NCI-H2029 (cell line): ENCODE measurements around the gene ERCC2.
A peak's percentile ranks its signal among the peaks of the same experiment; 100 is the strongest.
"Not testable (repeated sequence)": the region's sequence is repeated elsewhere in the genome, so short reads cannot be mapped to it uniquely, and the experiment has no call there.

Source experiments
- DNase-seq: peaks from one replicate; lab custom pipeline; 2025; lab: John Stamatoyannopoulos, UW

The ERCC2 gene

DNA sequence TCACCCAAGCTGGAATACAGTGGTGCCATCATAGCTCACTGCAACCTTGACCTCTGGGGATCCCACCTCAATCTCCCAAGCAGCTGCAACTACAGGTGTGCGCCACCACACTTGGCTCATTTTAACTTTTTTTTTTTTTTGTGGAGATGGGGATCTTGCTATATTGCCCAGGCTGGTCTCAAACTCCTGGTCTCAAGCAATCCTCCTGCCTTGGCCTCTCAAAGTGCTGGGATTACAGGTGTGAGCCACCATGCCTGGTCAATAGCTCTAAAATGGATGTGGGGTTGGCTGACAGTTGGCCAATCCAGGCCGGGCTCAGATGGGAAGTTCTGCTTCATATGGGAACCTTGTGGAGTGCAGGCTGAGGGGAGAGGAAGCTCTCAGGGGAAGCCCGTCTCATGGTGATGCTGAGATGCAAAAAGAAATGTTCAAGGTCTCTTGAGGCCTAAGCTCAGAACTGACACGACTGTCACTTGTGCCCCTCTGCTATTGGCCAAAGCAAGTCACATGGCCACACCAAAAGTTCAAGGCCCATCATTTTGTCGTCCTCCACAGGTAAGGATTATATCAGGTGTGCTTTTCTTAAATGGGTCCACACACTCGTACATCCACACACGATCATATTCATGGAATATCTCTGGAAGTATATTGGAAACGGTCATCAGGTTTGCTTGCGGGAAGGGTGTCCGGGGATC, 36.6 kb downstream of the ERCC2 start:
- no peak for DNase-seq

DNA sequence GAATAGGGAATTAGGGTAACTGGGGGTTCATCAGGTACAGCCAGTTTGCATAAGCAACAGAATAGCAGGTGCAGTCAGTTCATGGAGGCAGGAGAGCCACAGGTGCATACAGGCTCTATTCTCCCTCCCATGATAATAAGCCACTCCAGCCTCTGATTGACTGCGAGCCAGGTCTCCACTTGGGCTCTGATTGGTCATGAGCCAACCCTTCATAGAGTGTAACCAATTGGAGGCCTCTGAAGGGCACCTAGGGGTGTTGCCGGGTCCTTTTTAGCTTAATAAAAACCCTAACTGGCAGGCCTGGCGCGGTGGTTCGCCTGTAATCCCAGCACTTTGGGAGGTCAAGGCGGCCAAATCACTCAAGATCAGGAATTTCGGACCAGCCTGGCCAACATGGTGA, 39.0 kb downstream of the ERCC2 start:
- peak; percentile 27 for DNase-seq

DNA sequence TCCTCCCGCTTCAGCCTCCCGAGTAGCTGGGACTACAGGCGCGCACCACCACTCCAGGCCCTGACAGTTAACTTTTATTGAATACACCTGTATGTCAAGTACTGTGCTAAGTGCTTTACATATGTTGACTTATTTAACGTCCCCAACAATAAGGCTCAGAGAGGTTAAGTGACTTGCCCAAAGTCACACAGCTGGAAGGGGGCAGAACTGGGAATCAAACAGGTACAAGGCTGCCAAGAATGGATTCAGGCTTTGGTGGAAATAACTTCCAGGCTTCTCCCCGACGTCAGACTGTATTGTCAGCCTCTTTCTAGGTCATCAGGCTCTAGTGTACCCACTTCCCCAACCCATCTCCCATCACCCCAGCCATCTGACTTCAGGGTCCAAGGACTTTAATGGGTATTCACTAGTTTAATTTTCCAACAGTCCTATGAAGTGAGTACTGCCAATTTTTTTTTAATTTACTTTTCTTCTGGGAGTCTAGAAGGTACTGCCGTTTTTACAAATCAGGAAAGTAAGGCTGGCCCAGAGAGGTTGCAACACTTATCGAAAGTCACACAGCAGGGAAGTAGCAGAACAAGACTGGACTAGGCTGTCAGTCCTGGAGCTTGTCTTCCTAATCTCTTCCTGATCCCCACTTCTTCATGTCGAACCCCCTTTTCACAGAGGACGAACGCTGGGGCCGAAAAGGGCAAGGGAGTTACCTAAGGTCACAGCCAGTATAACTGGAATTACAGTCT, 42.8 kb downstream of the ERCC2 start:
- no peak for DNase-seq

DNA sequence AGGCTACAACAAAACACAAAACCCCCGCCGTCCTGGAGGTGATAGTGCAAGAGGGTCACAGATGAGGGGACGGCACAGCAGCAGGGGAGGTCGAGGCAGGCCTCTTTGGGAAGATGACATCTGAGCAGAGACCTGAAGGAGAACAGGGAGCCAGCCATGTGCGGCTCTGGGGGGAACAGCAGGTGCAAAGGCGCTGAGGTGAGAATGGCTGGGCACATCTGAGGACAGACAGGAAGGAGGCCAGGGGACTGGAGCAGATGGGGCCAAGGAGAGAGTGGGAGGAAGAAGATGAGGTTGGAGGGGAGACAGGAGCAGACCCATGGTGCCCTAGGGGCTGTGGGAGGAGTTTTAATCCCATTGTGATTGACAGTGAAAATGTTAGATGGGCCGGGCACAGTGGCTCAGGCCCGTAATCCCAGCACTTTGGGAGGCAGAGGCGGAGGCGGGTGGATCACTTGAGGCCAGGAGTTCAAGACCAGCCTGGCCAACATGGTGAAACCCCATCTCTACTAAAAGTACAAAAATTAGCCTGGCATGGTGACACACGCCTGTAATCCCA, 45.9 kb downstream of the ERCC2 start:
- no peak for DNase-seq

DNA sequence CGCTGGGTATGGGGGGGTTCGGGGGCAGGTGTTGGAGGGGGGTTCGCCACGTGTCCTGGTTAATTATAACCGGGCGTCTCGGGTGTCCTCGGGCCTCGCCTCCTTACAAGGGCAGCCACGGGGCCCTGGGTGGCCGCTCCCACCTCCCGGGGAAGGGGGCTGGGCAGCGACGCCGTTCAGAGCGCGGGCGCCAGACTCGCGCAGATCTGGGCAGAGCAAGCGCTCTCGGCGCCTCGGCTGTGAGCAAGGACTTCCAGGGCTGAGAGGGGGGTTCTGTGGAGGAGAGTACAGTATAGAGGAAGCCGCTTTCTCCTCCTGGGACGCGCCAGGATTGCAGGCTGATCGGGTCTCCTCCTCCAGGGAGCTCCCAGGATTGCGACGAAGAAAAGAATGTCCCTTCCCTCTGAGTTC, 46.7 kb downstream of the ERCC2 start:
- DNase-seq, result no peak

DNA sequence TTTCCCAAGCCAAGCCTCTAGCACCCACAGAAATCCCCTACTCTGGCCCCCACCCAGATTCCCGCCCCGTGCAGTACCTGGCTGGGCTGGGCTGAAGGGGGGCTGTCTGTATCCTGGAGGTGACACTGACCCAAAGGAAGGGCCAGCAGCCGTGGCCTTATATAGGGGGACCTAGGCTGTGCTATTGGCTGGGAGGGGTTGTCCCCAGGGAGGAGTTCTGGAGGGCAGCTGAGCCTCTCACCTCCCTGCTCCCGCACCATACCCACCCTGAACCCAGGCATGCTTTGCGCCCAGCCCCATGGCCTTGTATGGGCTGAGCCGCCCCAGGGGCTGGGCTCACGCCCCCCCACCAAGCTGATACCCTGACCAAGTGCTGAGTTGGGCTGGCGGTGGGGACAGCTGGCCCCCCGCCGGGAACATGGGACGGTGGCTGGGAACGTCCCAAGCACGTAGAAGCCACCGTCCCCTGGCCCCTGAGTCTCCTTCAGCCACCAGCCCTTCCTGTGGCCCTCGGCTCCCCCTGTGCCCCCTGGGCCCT, 47.6 kb downstream of the ERCC2 start, which contains the start of gene CKM:
CKM (minus strand) TSS at position 132 of the 538 bp plus-strand sequence. CDS start 3,162 bp downstream, outside the sequence.
- DNase-seq, result no peak

DNA sequence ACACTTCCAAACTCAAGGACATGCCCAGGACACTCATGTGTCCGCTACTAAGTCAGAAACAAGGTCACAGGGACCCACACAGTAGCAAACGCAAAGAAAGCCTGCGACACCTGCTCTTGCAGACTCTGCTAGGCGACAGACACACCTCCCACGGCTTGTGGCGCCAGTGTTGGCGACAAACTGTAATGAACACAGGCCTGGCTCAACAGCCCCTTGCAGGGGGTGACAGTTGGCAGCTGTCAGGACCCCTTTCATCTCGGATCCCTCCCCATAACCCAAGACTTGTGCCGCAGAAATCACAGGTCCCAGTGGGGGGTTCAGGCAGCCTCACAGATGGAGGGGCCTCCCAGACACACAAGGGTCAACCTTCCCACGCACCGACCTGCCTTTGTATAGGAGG, 48.1 kb downstream of the ERCC2 start:
- DNase-seq, result no peak

DNA sequence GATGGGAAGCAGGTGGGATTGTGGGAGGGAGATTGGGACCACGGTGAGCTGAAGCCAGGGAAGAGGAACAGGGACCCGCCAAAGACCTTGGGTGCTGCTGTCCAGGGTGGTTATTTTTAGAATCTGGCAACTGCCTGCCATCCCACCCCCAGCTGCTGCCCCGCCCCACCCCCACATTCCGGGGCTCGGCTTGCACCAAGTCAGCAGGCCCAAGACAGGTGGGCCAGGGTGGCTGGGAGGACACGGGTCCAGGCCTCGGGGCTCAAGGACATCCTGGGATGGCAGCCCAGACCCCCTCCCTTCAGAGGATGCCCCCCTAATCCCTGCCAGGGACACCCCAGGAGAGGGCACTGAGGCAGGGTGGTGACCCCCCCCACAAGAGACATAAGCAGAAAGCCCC, 48.5 kb downstream of the ERCC2 start:
- DNase-seq, result no peak

DNA sequence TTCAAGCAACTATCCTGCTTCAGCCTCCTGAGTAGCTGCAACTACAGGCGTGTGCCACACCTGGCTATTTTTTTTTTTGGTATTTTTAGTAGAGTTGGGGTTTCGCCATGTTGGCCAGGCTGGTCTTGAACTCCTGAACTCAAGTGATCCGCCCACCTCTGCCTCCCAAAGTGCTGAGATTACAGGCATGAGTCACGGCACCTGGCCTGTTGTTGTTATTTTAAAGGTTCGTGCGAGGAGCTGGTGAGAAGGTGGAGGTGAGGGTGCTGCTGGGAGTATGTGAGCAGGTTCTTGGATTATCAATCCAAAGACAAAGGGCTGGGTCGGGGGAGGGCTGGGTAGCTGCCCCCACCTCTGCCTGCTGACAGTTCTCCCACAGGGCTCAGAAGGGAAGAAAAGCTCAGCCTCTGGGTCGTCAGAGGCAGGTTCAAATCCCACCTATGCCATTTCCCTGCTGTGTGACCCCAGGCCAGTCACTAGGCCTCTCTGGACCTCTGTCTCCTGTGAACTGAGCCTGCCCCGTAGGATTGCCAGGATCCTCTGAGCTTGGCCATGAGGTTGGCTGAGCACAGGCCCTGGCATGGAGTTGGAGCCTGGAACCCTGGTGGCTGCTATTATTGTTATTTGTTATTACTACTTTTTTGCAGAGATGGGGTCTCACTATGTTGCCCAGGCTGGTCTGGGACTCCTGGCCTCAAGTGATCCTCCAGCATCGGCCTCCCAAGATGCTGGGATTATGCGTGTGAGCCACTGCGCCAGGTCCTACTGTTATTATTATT, 49.2 kb downstream of the ERCC2 start:
- DNase-seq, result no peak

DNA sequence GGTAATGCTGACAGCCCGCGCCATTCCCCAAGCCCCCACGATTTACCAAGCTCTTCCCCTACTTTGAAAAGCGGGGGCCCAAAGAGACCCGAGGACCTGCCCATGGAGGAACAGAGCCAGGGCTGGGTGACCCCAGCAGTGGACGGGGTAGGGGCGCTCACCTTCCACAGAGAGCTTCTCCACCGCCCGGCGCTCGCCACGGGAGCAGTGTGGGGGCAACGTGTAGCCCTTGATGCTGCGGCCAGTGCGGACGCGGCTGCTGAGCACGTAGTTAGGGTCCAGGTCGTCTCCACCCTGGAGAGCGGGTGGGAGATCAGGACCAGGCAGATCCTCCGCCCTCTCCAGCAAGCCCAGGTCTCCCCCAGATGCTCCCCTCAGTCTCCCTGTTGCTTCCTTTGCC, 55.1 kb downstream of the ERCC2 start:
- DNase-seq, result no peak

DNA sequence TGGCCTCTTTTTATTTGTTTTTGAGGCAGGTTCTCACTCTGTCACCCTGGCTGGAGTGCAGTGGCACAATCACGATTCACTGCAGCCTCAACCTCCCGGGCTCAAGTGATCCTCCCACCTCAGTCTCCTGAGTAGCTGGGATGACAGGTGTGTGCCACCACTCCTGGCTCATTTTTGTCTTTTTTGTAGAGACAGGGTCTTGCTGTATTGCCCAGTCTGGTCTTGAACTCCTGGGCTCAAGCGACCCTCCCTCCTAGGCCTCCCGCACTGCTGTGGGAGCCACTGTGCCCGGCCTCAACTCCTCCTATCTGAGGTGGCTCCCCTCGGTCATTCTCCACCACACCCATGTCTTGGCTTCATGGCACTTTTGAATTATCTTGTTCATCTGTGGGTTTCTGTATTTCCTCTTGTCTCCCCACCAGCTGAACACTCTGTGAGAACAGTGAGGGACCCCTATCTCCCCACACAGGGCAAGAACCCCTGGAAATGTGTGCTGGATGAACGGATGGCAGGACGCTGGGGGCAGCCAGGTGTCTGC, 55.6 kb downstream of the ERCC2 start:
- no peak for DNase-seq

DNA sequence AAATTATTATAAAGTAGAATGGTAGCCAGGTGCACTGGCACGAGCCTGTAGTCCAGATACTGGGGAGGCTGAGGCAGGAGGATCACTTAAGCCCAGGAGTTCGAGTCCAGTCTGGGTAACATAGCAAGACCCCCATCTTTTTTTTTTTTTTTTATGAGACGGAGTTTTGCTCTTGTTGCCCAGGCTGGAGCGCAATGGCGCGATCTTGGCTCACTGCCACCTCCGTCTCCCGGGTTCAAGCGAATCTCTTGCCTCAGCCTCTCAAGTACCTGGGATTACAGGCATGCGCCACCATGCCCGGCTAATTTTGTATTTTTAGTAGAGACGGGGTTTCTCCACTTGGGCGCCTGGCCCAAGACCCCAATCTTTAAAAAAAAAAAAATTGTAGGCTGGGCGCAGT, 58.1 kb downstream of the ERCC2 start:
- DNase-seq, result not testable (repeated sequence)

DNA sequence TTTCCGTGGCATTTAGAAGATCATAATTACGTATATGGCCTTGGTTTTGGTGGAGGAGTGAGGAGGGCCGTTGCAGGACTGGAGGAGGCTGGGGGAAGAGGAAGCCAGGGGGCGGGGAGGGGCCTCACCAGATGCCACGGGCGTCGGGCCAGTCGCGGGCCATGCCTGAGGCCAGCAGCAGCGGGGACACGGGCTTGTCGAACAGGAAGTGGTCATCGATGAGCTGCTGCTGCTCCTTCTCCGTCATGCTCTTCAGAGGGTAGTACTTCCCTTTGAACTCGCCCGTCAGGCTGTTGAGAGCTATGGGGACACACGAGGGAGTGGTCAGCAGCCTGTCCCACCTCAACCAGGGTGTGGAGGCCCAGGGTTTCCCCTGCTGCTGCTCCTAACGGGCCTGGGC, 58.8 kb downstream of the ERCC2 start:
- no peak for DNase-seq

DNA sequence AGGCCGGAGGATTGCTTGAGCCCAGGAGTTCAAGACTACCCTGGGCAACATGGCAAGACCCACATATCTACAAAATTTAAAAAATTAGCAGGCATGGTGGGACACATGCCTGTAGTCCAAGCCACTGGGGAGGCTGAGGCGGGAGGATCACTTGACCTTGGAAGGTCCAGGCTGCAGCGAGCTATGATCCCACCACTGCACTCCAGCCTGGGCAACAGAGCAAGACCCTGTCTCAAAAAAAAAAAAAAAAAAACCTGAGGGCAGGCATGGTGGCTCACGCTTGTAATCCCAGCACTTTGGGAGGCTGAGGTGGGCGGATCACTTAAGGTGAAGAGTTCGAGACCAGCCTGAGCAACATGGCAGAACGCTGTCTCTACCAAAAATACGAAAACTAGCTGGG, 61.1 kb downstream of the ERCC2 start:
- DNase-seq, result not testable (repeated sequence)

DNA sequence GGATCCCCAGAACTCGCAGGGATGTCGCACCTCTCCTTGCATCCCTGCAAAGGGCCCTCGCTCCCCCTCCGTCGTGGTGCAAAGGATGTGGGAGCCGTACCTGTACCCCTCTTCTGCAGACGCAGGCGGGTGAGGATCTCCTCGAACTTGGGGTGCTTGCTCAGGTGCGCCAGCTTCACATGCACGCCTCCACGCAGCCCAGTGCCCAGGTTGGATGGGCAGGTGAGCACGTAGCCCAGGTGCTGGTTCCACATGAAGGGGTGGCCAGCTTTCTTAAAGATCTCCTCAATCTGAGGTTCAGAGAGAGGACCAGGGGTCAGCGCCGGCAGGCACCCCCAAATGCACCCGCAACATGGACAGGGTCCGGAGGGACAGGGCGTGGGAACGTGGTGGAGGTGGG, 63.0 kb downstream of the ERCC2 start:
- DNase-seq, result no peak

DNA sequence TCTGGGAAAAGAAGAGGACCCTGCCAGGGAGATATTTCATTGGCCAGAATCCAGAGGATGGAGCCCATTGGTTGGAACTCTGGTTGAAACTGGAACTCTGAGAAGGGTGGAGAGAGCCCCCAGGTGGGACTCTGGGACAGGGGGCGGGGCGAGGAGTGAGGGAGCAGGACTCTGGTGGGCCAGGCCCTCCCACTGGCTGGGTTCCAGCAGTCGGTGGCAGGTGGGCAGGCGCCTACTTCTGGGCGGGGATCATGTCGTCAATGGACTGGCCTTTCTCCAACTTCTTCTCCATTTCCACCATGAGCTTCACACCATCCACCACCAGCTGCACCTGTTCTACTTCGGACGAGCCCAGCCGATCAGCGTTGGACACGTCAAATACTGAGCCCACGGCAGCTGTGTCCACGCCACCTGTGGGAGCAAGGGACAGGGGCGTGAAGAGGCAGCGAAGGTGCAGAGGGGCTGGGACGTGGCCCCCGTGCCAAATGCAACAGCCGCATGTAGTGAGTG, 63.8 kb downstream of the ERCC2 start:
- DNase-seq, result peak; percentile 93

DNA sequence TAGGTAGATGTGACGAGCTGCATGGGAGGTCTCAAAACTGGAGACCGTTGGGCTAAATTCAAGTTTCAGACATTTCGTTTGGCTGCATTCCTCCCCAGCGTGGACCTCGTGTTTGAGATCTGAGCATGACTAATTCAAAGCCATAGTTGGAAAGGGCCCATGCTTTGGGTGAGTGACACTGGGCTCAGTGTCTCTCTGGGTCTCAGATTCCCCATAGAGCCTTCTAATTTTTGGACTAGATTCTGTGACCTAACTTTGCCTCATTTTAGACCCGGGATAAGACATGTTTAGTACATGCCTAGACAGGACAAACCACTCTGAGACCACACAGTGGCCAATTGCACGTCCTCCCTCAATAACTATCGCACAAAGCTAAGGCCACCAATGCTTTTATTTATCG, 64.3 kb downstream of the ERCC2 start:
- DNase-seq, result no peak

DNA sequence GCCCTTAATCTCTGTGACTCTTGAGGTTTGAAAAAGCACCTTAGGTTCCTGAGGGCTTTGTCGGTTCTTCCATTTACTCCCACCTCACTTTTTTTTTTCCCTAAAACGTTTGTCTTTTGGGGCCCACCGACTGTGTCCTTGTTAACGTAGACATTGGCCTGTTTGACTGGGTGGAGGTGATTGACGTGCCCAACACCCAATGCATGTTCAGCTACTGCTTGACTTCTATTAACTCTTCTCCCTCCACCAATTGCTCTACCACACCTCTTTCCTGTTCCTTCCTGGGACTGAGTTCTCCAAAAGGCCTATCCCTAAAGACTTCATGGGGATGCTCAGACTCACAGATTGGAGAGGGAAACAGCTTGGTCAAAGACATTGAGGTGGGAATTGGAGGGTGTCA, 65.0 kb downstream of the ERCC2 start:
- DNase-seq, result no peak

DNA sequence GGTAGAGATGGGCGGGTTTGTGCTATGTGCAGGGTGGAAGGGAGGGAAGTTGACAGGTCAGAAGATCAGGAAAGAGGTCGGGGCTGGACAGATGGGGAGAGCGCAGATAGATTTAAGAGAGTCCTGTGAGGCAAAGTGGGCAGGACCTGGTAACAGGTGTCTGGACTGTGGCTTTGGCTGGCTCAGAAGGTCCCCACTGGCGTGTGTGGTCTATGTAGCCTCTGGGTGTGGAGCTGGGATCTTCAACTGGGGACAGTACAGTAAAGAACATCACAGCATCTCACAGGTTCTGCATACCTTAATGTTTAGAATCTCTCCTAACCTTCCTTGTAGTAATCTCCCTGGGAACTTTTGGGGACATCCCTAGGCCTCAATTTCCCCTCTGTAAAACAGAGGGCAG, 65.4 kb downstream of the ERCC2 start:
- no peak for DNase-seq

DNA sequence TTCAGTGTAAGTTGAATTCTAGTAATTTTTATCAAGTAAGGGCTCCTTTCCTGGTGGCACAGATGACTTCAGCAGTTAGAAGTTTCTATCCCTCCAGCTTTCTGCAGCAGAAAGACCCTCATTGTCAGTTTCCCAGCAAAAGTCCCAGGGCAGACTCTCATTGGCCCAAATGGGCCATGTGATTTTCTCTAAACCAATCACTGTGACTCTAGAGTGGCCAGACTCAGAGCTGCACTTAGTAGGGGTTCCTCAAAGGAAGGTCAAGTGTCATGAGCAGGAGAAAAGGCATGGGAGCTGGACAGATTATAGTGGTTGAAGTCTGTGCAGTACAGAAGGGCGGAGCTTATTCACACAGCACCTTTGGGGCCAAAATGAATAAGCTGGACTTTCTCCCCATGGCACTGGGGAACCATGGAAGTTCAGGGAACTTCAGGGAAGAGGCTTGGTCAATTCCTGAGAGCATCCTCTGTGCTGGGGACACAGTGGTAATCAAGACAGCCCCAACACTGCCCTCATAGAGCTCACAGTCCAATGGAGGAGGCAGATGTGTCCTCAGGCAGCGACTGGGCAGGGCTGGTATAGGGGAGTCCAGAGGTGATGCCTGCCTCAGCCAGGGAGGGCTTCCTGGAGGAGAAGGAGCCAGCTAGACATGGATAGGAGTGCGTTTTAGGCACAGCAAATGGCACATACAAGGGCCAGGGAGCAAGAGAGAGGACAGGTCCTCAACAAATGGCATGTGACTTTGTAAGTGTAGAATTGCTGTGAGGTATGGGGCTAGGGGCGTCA, 66.0 kb downstream of the ERCC2 start:
- no peak for DNase-seq
